Left forelimb (tissue), 1 donor: ENCODE measurements around the gene EMSY.
"Not testable (repeated sequence)": the region's sequence is repeated elsewhere in the genome, so short reads cannot be mapped to it uniquely, and the experiment has no call there.

Experiments
- DNase-seq: peaks from one replicate; pipeline ENCODE4 v3.0.0-alpha.2; 2018; ENCODE audit warnings: low spot score

Gene EMSY, protein sequence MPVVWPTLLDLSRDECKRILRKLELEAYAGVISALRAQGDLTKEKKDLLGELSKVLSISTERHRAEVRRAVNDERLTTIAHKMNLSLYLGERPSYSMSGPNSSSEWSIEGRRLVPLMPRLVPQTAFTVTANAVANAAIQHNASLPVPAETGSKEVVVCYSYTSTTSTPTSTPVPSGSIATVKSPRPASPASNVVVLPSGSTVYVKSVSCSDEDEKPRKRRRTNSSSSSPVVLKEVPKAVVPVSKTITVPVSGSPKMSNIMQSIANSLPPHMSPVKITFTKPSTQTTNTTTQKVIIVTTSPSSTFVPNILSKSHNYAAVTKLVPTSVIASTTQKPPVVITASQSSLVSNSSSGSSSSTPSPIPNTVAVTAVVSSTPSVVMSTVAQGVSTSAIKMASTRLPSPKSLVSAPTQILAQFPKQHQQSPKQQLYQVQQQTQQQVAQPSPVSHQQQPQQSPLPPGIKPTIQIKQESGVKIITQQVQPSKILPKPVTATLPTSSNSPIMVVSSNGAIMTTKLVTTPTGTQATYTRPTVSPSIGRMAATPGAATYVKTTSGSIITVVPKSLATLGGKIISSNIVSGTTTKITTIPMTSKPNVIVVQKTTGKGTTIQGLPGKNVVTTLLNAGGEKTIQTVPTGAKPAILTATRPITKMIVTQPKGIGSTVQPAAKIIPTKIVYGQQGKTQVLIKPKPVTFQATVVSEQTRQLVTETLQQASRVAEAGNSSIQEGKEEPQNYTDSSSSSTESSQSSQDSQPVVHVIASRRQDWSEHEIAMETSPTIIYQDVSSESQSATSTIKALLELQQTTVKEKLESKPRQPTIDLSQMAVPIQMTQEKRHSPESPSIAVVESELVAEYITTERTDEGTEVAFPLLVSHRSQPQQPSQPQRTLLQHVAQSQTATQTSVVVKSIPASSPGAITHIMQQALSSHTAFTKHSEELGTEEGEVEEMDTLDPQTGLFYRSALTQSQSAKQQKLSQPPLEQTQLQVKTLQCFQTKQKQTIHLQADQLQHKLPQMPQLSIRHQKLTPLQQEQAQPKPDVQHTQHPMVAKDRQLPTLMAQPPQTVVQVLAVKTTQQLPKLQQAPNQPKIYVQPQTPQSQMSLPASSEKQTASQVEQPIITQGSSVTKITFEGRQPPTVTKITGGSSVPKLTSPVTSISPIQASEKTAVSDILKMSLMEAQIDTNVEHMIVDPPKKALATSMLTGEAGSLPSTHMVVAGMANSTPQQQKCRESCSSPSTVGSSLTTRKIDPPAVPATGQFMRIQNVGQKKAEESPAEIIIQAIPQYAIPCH (N-terminal part only)

GRCh38 chr11:76444384-76445120 is at the start of gene EMSY:
EMSY (plus strand) TSS chr11:76445018; CDS start chr11:76446939, 1,921 bp downstream.
- DNase-seq, result peak; percentile 95

- DNase-seq, result no peak
Observed at GRCh38 chr11:76395296-76395695, 49.5 kb upstream of the EMSY start.

DNA sequence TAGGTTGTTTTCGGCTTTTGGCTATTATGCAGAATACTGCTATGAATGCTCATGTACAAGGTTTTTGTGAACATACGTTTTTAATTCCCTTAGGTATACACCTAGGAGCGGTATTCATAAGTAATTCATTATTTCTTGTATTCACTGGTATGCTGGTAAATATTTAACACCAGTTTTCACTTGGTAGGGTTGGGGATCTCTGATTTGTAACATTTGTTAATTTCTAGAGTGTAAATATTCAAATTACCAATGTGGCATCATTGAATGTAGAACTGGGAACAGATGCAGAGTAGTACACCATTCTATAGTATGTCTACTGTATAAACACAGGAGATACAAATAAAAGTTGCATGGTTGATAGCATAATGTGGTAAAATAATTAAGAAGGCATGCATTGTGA is 47.4 kb upstream of the EMSY start:
- no peak for DNase-seq

DNA sequence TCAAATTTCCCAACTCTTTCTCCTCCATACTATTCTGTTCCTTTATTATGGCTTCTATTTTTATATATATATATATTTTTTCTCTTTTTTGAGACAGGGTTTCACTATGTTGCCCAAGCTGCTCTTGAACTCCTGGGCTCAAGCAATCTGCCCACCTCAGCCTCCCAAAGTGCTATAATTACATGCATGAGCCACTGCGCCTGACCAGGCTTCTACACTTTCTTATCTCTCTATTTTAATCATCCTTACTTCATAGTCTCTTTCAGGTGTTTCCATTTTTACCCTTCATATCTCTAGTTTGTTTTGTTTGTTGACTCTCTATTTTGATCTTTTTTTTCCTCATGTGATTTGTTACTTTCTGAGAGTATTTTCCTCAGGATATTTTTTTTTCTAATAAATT is 43.9 kb upstream of the EMSY start:
- DNase-seq, result no peak

- DNase-seq, result not testable (repeated sequence)
Observed at GRCh38 chr11:76401484-76401883, 43.3 kb upstream of the EMSY start.

- DNase-seq, result no peak
Observed at GRCh38 chr11:76406359-76406758, 38.5 kb upstream of the EMSY start.

DNA sequence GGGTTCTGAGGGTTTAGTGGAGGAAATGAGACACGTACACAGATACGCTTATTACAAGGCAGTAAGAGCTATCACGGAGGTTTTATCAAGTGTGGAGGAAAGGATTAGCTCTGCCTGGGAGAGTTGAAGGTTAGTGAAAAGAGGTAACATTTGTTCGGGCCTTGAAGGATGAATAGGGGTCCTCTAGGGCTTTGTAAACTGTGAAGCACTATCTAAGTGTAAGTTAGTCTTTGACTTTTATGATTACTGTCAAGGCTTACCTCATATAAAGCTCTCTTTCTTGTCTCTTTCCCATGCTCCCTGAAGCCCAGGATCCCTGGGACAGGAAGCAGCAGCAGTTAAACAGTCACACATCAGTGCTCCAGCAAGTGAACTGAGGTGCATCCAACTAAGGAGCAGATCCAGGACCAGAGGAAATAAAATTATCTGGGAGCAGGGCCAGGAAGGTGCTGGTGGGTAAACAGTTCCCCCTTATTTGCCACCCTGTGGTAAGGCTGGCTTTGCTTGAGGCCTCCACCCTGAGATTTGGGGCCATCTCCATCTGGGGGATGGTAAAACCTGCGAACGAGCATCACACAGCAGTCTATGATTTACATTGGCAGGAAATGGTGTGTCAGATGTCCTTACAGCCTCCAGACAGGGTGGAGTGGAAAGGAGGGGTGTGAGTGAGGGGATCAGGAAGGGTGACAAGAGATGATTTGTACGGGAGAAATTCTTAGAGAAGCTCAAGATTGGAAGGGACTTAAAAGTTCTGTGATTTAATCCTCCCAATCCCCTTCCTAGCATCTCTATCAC is 36.5 kb upstream of the EMSY start:
- DNase-seq, result no peak

DNA sequence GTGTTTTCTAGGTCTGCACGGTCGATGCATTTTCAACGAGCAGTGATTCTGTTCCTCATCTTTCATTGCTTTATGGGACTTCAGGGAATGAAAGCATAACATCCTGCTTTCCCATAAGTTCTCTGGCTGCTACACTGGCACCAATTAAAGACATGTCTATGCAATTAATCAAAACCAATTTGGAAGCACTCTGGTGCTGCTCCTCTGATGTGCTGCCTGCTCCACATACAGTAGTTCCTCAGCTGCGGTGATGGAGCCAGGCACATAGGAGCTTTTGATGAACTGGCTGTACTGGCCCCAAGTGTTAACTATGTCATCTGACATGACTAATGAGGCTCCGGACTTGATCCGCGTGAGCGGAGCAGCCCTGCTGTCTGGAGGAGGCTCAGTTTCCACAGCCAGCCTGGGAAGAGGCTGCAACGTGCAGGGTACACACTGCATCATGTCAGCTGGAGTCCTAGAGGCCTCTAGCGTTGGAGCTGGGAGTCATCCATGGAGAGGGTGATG is 33.9 kb upstream of the EMSY start:
- no peak for DNase-seq

- DNase-seq, result no peak
Observed at GRCh38 chr11:76415073-76415472, 29.7 kb upstream of the EMSY start.

GRCh38 chr11:76419896-76420295 is 24.9 kb upstream of the EMSY start:
- DNase-seq, result no peak

DNA sequence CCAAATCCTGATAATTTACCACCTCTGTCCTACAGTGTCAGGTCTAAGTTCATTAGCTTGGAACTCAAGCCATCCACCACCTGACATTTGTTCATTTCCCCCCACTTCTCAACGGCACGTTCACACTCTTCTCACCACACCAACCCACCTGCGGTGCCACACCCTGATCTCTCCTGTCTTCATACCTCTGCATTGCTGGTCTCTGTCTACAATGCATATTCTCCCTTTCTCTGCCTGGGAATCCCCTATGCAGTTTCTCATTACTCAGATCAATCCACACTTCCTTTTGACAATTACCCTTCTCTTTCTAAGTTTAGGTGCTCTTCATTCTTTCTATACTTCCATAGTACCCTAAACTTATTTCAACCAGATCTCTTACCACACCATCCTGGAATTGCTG is 20.4 kb upstream of the EMSY start:
- DNase-seq, result no peak

DNA sequence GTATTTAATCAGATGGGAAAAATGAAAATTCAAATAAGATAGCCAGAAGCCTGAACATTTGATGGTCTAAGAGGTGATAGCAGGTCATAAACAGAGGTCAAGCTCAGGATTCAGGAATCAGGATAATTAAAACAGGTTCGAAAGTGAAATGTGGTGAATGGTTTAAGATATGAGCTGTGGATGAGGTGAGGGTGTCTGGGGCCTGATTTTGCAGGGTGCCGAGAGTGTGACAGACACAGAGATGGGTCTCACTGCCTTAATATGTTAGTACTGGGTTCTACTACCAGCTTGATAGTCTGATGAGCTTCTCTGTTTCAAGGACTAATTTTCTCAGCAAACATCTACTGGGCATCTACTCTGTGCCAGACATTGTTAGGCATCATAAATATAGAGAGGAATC is 19.9 kb upstream of the EMSY start:
- DNase-seq, result no peak

DNA sequence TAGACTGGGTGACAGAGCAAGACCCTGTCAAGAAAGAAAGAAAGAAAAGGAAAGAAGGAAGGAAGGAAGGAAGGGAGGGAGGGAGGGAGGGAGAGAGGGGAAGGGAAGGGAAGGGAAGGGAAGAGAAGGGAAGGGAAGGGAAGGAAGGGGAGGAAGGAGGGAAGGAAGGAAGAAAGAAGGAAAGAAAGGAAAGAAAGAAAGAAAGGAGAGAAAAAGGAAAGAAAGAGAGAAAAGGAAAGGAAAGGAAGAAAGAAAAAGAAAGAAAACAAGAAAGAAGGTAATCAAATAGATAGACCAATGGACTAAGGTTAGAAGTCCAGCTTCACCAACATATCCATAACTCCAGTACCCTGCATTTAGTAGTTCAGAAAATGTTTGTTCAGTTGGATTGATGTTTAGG is 18.2 kb upstream of the EMSY start:
- DNase-seq, result no peak

GRCh38 chr11:76436020-76436419 is 8.8 kb upstream of the EMSY start:
- no peak for DNase-seq

DNA sequence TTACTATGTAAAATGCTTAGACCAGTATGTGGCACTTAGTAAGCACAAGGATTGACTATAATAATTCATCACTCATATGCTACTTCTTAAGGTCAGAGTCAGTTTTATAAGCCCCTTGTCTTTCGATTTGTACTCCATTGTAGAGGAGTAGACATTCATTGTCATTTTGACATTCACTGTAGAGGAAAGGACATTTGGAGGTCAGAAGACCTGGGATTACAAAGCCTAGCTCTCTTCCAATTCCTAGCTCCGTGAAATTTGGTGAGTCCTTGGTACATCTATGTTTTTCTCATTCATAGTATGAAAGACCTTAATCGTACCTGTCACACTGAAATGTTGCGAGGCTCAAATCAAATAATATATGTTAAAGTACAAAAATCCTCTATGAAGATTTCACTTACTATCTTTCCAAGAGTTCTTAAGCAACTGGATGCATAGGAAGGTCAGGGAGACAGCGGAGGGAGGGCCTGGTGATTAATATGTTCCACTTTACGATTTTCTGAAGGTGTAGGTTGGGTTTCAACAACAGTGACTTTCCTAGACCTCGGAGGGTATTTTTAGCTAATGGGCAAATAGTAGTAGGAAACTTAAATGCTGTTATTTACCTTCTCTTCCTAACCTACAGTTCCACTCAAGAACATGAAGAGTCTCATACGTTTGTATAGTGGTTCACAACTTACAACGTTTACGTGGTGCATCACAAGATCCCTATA is 1.4 kb upstream of the EMSY start:
- no peak for DNase-seq

DNA sequence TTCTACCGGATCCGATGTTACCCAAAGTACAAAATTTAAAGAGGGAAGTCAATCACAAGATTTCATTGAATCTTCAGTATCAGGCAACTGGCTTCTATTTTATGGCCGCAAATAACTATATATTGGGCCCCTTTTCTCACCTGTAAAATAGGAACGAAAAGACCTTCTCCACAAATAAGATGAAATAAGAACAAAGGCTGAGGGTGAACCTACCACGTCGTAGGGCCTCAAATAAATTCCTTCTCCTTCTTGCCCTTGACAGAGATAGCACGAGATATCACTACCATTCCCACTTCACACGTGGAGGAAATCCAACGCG is 794 bp upstream of the EMSY start:
- no peak for DNase-seq

GRCh38 chr11:76445121-76446084 is 585 bp downstream of the EMSY start:
- peak; percentile 82 for DNase-seq

DNA sequence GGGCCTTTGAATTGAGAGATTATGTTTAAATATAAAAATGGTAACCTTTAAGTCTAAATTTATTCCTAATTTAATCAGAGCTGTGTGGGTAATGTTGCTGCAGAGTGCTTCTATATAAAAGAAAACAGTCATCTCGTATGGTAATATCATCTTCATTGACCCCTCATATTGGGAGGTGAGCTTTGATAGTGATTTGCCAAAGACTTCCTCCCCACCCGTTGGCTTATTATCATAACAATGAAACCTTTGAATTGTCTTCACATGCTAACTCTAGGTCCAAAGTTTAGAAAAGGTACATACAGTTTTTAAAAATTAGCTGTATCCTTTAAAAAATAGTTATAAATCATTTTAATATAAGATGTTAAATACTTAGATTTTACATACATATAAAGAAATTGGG is 3.7 kb downstream of the EMSY start:
- no peak for DNase-seq

DNA sequence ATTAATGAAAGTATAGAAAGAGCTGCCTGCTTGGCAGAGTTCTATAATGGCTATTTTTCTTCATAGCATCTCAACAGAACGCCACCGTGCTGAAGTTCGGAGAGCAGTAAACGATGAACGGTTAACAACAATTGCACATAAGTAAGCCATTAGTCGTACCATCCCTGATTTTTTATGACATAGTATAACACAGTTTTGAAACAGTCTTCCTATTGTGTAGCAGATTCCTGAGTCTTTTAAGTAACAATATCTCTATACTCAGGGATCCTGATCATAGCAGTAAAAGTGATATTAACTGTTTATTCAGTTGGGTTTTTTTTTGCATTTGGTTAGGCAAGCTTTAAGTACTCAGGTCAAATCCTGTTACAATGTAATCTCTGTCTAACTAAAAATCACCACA is 8.4 kb downstream of the EMSY start:
- no peak for DNase-seq
